ENCODE results near the gene PHAF1. TPM values are rescaled to one million over a fixed set of nuclear protein-coding genes. Genes with fewer than 3 reads are reported as not detected.

PHAF1 gene
- total RNA-seq, 1 experiment from 2014 or later, result 15.7 TPM

GRCh38 chr16:67162506-67163163, 52.9 kb downstream of the PHAF1 start:
- H3K4me1 ChIP-seq (ENCODE audit: control insufficient read depth, insufficient read depth, low read length), result no peaks in the 10 kb centered on the region
- in situ Hi-C loops (cut with HindIII; ENCODE audit: low pct_unique_long_range_greater_than_20kb, low sequenced_read_pairs), result no loop called here
- H3K36me3 ChIP-seq (ENCODE audit: control insufficient read depth, insufficient read depth, low read length), result no peaks in the 10 kb centered on the region
- no peak overlapping the region for H3K4me3 ChIP-seq (ENCODE audit: low read depth in 2 of 2, low read length in 2 of 2)
- intact Hi-C loops (cut with micrococcal nuclease; ENCODE audit: unreplicated experiment), result no loop called here
- DNase-seq (ENCODE audit: low read depth, low spot score) (no peak), ATAC-seq (no peak)
- TF ChIP-seq POLR2AphosphoS5 (IDR thresholded peaks at IDR 0.05; ENCODE audit: low read depth, low read length) (no peak), REST (IDR thresholded peaks at IDR 0.05; ENCODE audit: insufficient read depth in 1 of 2, low read depth in 2 of 2, low read length in 1 of 2) (no peak), TCF7L2 (IDR thresholded peaks at IDR 0.05; ENCODE audit: low read depth, low read length) (no peak), CTCF (IDR thresholded peaks at IDR 0.05) (no peak), SIN3A (IDR thresholded peaks at IDR 0.05; ENCODE audit: borderline replicate concordance, insufficient read depth, low read depth, low read length) (no peak)
- ChIA-PET POLR2A (no interaction called here), CTCF (no interaction called here)
- no TSS peak for BruUV-seq (replicated peaks)
- no peak overlapping the region for H3K27ac ChIP-seq (ENCODE audit: low read length)
- no peaks in the 10 kb centered on the region for H3K27me3 ChIP-seq (ENCODE audit: control insufficient read depth, insufficient read depth, low read length)
- H3K9me3 ChIP-seq (ENCODE audit: control insufficient read depth, insufficient read depth, low read depth, low read length), result no peaks in the 10 kb centered on the region

GRCh38 chr16:67163164-67163998, 53.6 kb downstream of the PHAF1 start:
- Histone ChIP-seq H3K27me3 (ENCODE audit: control insufficient read depth, insufficient read depth, low read length) (no peaks in the 10 kb centered on the region), H3K4me3 (ENCODE audit: low read depth in 2 of 2, low read length in 2 of 2) (no peak overlapping the region), H3K4me1 (ENCODE audit: control insufficient read depth, insufficient read depth, low read length) (no peaks in the 10 kb centered on the region), H3K9me3 (ENCODE audit: control insufficient read depth, insufficient read depth, low read depth, low read length) (no peaks in the 10 kb centered on the region), H3K27ac (ENCODE audit: low read length) (no peak overlapping the region), H3K36me3 (ENCODE audit: control insufficient read depth, insufficient read depth, low read length) (no peaks in the 10 kb centered on the region)
- TF ChIP-seq TCF7L2 (IDR thresholded peaks at IDR 0.05; ENCODE audit: low read depth, low read length), result no peak
- no peak for TF ChIP-seq REST (IDR thresholded peaks at IDR 0.05; ENCODE audit: insufficient read depth in 1 of 2, low read depth in 2 of 2, low read length in 1 of 2)
- TF ChIP-seq POLR2AphosphoS5 (IDR thresholded peaks at IDR 0.05; ENCODE audit: low read depth, low read length), result no peak
- no peak for TF ChIP-seq SIN3A (IDR thresholded peaks at IDR 0.05; ENCODE audit: borderline replicate concordance, insufficient read depth, low read depth, low read length)
- no peak for TF ChIP-seq CTCF (IDR thresholded peaks at IDR 0.05)
- CTCF ChIA-PET, result no interaction called here
- in situ Hi-C loops (cut with HindIII; ENCODE audit: low pct_unique_long_range_greater_than_20kb, low sequenced_read_pairs) (no loop called here), intact Hi-C loops (cut with micrococcal nuclease; ENCODE audit: unreplicated experiment) (no loop called here)
- POLR2A ChIA-PET, result no interaction called here
- no peak for ATAC-seq
- BruUV-seq (replicated peaks), result no TSS peak
- DNase-seq (ENCODE audit: low read depth, low spot score), result no peak

All from Panc1 (cell line).